Lung (tissue), 12 donors: ENCODE results near the gene TTI1. TPM values are rescaled to one million over a fixed set of nuclear protein-coding genes. Genes with fewer than 3 reads are reported as not detected.

Experiments
- ATAC-seq: fragments of 200-7000 bp; cut with Tn5 transposase; one replicate; pipeline ENCODE4 v1.9.1; 2020; ENCODE audit warnings: moderate number of reproducible peaks; ENCODE audit not compliant: insufficient read depth, low FRiP score
- DNase-seq, 3 donors: peaks; one replicate each; pipeline ENCODE4 v3.0.0-alpha.2; 2013 to 2017
- H3K27ac ChIP-seq, 2 donors: one replicate each; pipeline ENCODE4 v1.5.1; 2013; ENCODE audit warnings: mild to moderate bottlenecking in 2 of 2, moderate library complexity in 2 of 2, control low read depth in 1 of 2, inconsistent platforms in 1 of 2, low read depth in 1 of 2, low read length in 1 of 2
- H3K27me3 ChIP-seq, 3 donors: one replicate each; pipeline ENCODE4 v1.5.1; 2013; ENCODE audit warnings: low read length in 2 of 3; ENCODE audit not compliant: control insufficient read depth in 3 of 3, insufficient read depth in 3 of 3
- H3K36me3 ChIP-seq, 4 donors: one replicate each; pipeline ENCODE4 v1.5.1; 2013; ENCODE audit warnings: low read length in 4 of 4, mild to moderate bottlenecking in 1 of 4, moderate library complexity in 1 of 4; ENCODE audit not compliant: control insufficient read depth in 4 of 4, insufficient read depth in 4 of 4
- H3K4me1 ChIP-seq, 5 donors: one replicate each; pipeline ENCODE4 v1.5.1; 2013; ENCODE audit warnings: low read length in 5 of 5, mild to moderate bottlenecking in 2 of 5, moderate library complexity in 1 of 5; ENCODE audit not compliant: control insufficient read depth in 5 of 5, insufficient read depth in 5 of 5
- H3K4me3 ChIP-seq: one replicate; pipeline ENCODE4 v1.5.1; 2013; ENCODE audit warnings: mild to moderate bottlenecking, control low read depth, moderate library complexity
- H3K9ac ChIP-seq, 2 donors: one replicate each; pipeline ENCODE4 v1.5.1; 2013; ENCODE audit warnings: low read length in 2 of 2, control low read depth in 1 of 2; ENCODE audit not compliant: insufficient read depth in 1 of 2
- H3K9me3 ChIP-seq, 4 donors: one replicate each; pipeline ENCODE4 v1.5.1; 2013; ENCODE audit warnings: low read length in 3 of 4, mild to moderate bottlenecking in 1 of 4, moderate library complexity in 1 of 4; ENCODE audit not compliant: control insufficient read depth in 4 of 4, insufficient read depth in 3 of 4
- CTCF ChIP-seq: IDR thresholded peaks from 2 replicates; pipeline ENCODE4 v1.5.1; 2012; ENCODE audit warnings: mild to moderate bottlenecking; ENCODE audit errors: control extremely low read depth, extremely low read depth
- WGBS, 2 donors: extraction: QIAGEN DNeasy Blood & Tissue Kit; methylation state at CpG; one replicate each; pipeline ENCODE4 v1.1.7; 2013; 5-methylcytosine and 5-hydroxymethylcytosine counted together
- polyA plus RNA-seq, 2 donors: library from polyadenylated mRNA; stranded (reverse); fragments of 200-250 nt; gene quantifications; one replicate each; pipeline ENCODE4 v1.2.1, GENCODE V29; 2013
- total RNA-seq, 2 donors: library from RNA; depleted of rRNA in 1 of 2; stranded (reverse); fragments of >200 nt in 1 of 2; gene quantifications; one replicate each; pipeline ENCODE4 v1.2.1, GENCODE V29; 2014 to 2021
- donor health status: control.
- donor health status: control.
- donor health status: Bipolar disorder and iron deficiency.
- donor health status: healthy.
- donor health status: DM: yes; HTN: yes; CAD: no.

The TTI1 gene
- total and polyA plus RNA-seq, 4 donors = 6.7 to 33.8 (median 15.5) TPM

GRCh38 chr20:37994512-37994911 is 38.7 kb downstream of the TTI1 start:
- no peak overlapping the region for H3K27ac ChIP-seq
- peak; percentile 56 for ATAC-seq
- peaks cover 10 to 34% (median 25%) of the 10 kb centered on the region in 5 donors for H3K4me1 ChIP-seq
- no peak for TF ChIP-seq CTCF
- H3K4me3 ChIP-seq = no peak overlapping the region
- DNase-seq = no peak
- WGBS, 2 donors = 70% methylated on average over 4 of the region's 4 CpGs
- H3K9me3 ChIP-seq = no peaks in the 10 kb centered on the region
- no peaks in the 10 kb centered on the region for H3K27me3 ChIP-seq
- H3K36me3 ChIP-seq = peaks cover 21 to 31% (median 25%) of the 10 kb centered on the region in 4 donors
- H3K9ac ChIP-seq = no peak overlapping the region

GRCh38 chr20:37992802-37993409 is 40.4 kb downstream of the TTI1 start:
- H3K4me1 ChIP-seq = peaks cover 13 to 50% (median 40%) of the 10 kb centered on the region in 5 donors
- H3K27ac ChIP-seq = peak overlapping the region in 1 of 2 donors; percentile 89
- no peaks in the 10 kb centered on the region for H3K27me3 ChIP-seq
- TF ChIP-seq CTCF = peak; percentile 11
- H3K4me3 ChIP-seq = no peak overlapping the region
- peak in 2 of 3 donors; percentile 45 to 55 for DNase-seq
- WGBS, 2 donors = 67 to 73% methylated on average over 5 of the region's 5 CpGs
- ATAC-seq = peak; percentile 42
- no peak overlapping the region for H3K9ac ChIP-seq
- H3K9me3 ChIP-seq = no peaks in the 10 kb centered on the region
- H3K36me3 ChIP-seq = peaks cover 14 to 26% (median 19%) of the 10 kb centered on the region in 4 donors

- Histone ChIP-seq H3K4me1 (peaks cover 16 to 60% (median 50%) of the 10 kb centered on the region in 5 donors), H3K4me3 (no peak overlapping the region), H3K9me3 (no peaks in the 10 kb centered on the region), H3K27me3 (no peaks in the 10 kb centered on the region), H3K27ac (peak overlapping the region in 1 of 2 donors; percentile 89), H3K36me3 (peaks cover 7 to 24% (median 17%) of the 10 kb centered on the region in 4 donors), H3K9ac (no peak overlapping the region)
- WGBS, 2 donors = 94 to 95% methylated on average over 4 of the region's 4 CpGs
- no peak for TF ChIP-seq CTCF
- ATAC-seq (no peak), DNase-seq (no peak)
Observed at GRCh38 chr20:37991908-37992307, 41.3 kb downstream of the TTI1 start.
